Sigmoid colon (tissue), 7 donors: ENCODE data around the gene INPP5F. TPM values are rescaled to one million over a fixed set of nuclear protein-coding genes. Genes with fewer than 3 reads are reported as not detected.

Source experiments
- DNase-seq: peaks from one replicate; pipeline ENCODE4 v3.0.0-alpha.2; 2019
- H3K27ac ChIP-seq, 4 donors: fragments of 200-600 bp; sonication (generic); one replicate each; pipeline ENCODE4 v1.5.1; 2016 to 2019; ENCODE audit warnings: mild to moderate bottlenecking in 1 of 4
- H3K27me3 ChIP-seq, 3 donors: fragments of 200-600 bp; sonication (generic); one replicate each; pipeline ENCODE4 v1.5.1; 2019; ENCODE audit warnings: mild to moderate bottlenecking in 1 of 3
- H3K36me3 ChIP-seq, 4 donors: fragments of 200-600 bp; sonication (generic); one replicate each; pipeline ENCODE4 v1.5.1; 2016 to 2019
- H3K4me1 ChIP-seq, 4 donors: fragments of 200-600 bp; sonication (generic); one replicate each; pipeline ENCODE4 v1.5.1; 2017 to 2019
- H3K4me3 ChIP-seq, 4 donors: fragments of 200-600 bp; sonication (generic); one replicate each; pipeline ENCODE4 v1.5.1; 2017 to 2019; ENCODE audit warnings: mild to moderate bottlenecking in 2 of 4, moderate library complexity in 1 of 4
- H3K9me3 ChIP-seq, 4 donors: fragments of 200-600 bp in 3 of 4; sonication (generic) in 3 of 4; one replicate each; pipeline versions ENCODE4 v1.5.1 to v1.6.1; 2013 to 2019
- CTCF ChIP-seq, 4 experiments: fragments of 450-650 bp in 3 of 4; fragments of 200-600 bp in 1 of 4; IDR thresholded peaks; one replicate each; pipeline ENCODE4 v1.5.1; 2016 to 2019; ENCODE audit warnings: antibody characterized with exemption in 4 of 4, mild to moderate bottlenecking in 3 of 4, moderate library complexity in 2 of 4
- EP300 ChIP-seq, 4 donors: sonication (generic); formaldehyde crosslinking; IDR thresholded peaks; one replicate each; pipeline ENCODE4 v1.6.1; 2017; ENCODE audit warnings: antibody characterized with exemption in 4 of 4
- POLR2A ChIP-seq, 2 donors: fragments of 450-650 bp; IDR thresholded peaks; one replicate each; pipeline ENCODE4 v1.6.1; 2016; ENCODE audit warnings: antibody characterized with exemption in 2 of 2, mild to moderate bottlenecking in 2 of 2, moderate library complexity in 2 of 2
- POLR2AphosphoS5 ChIP-seq, 4 donors: sonication (generic); formaldehyde crosslinking; IDR thresholded peaks; one replicate each; pipeline ENCODE4 v1.6.1; 2017; ENCODE audit warnings: antibody characterized with exemption in 4 of 4
- WGBS, 2 donors: extraction: QIAGEN DNeasy Blood & Tissue Kit; methylation state at CpG; one replicate each; pipeline ENCODE4 v1.1.7; 2013; 5-methylcytosine and 5-hydroxymethylcytosine counted together
- intact Hi-C: fragments of 100-400 bp; cut with DNase I; formaldehyde crosslinking; loops from one replicate; pipeline ENCODE4 v1.15.1; 2023
- polyA plus RNA-seq, 3 donors: library from polyadenylated mRNA; stranded (reverse); fragments of 200-250 nt; gene quantifications; one replicate each; pipeline ENCODE4 v1.2.3, GENCODE V29; 2013
- total RNA-seq, 4 donors: library from RNA; depleted of rRNA; stranded (reverse); fragments of >200 nt; gene quantifications; one replicate each; pipeline ENCODE4 v1.1.0, GENCODE V29; 2016
- donor health status: healthy with polysubstance abuse.
- donor health status: Bipolar disorder and iron deficiency.
- donor health status: healthy.

The INPP5F gene
- total and polyA plus RNA-seq, 7 donors, result 4.4 to 22.2 (median 16.0) TPM

- Histone ChIP-seq H3K27me3 (no peaks in the 10 kb centered on the region), H3K4me1 (peaks cover 0 to 38% (median 29%) of the 10 kb centered on the region in 4 donors), H3K27ac (no peak overlapping the region), H3K4me3 (no peak overlapping the region), H3K9me3 (no peaks in the 10 kb centered on the region), H3K36me3 (no peaks in the 10 kb centered on the region)
- intact Hi-C loops, result no loop called here
- WGBS, 2 donors, result 91 to 92% methylated on average over 3 of the region's 3 CpGs
- DNase-seq, result no peak
- TF ChIP-seq CTCF (IDR thresholded peaks at IDR 0.05), result no peak
- TF ChIP-seq POLR2A (IDR thresholded peaks at IDR 0.05), result no peak
- TF ChIP-seq EP300 (IDR thresholded peaks at IDR 0.05), result no peak
- no peak for TF ChIP-seq POLR2AphosphoS5 (IDR thresholded peaks at IDR 0.05)
These were observed 14.2 kb downstream of the INPP5F start for GRCh38 chr10:119740096-119740495.

GRCh38 chr10:119742947-119743648 lies 17.2 kb downstream of the INPP5F start:
- intact Hi-C loops, result no loop called here
- Histone ChIP-seq H3K27me3 (no peaks in the 10 kb centered on the region), H3K36me3 (no peaks in the 10 kb centered on the region), H3K9me3 (no peaks in the 10 kb centered on the region), H3K27ac (no peak overlapping the region), H3K4me1 (peaks cover 0 to 22% (median 12%) of the 10 kb centered on the region in 4 donors), H3K4me3 (no peak overlapping the region)
- no peak for DNase-seq
- WGBS, 2 donors, result 44 to 67% methylated on average over 8 of the region's 8 CpGs
- no peak for TF ChIP-seq POLR2A (IDR thresholded peaks at IDR 0.05)
- TF ChIP-seq POLR2AphosphoS5 (IDR thresholded peaks at IDR 0.05), result no peak
- no peak for TF ChIP-seq EP300 (IDR thresholded peaks at IDR 0.05)
- no peak for TF ChIP-seq CTCF (IDR thresholded peaks at IDR 0.05)

GRCh38 chr10:119747940-119748339 lies 22.1 kb downstream of the INPP5F start:
- intact Hi-C loops, result no loop called here
- peaks cover 0 to 24% (median 15%) of the 10 kb centered on the region in 4 donors for H3K4me1 ChIP-seq
- H3K4me3 ChIP-seq, result no peak overlapping the region
- no peaks in the 10 kb centered on the region for H3K27me3 ChIP-seq
- H3K27ac ChIP-seq, result no peak overlapping the region
- 97 to 98% methylated on average over 12 of the region's 12 CpGs for WGBS, 2 donors
- no peak for DNase-seq
- H3K36me3 ChIP-seq, result no peaks in the 10 kb centered on the region
- no peaks in the 10 kb centered on the region for H3K9me3 ChIP-seq
- TF ChIP-seq POLR2AphosphoS5 (IDR thresholded peaks at IDR 0.05) (no peak), EP300 (IDR thresholded peaks at IDR 0.05) (no peak), POLR2A (IDR thresholded peaks at IDR 0.05) (no peak), CTCF (IDR thresholded peaks at IDR 0.05) (no peak)

GRCh38 chr10:119748871-119749270 lies 23.0 kb downstream of the INPP5F start:
- TF ChIP-seq POLR2AphosphoS5 (IDR thresholded peaks at IDR 0.05), result no peak
- TF ChIP-seq CTCF (IDR thresholded peaks at IDR 0.05), result no peak
- TF ChIP-seq EP300 (IDR thresholded peaks at IDR 0.05), result no peak
- 85 to 88% methylated on average over 12 of the region's 12 CpGs for whole genome bisulfite sequencing, 2 donors
- no peaks in the 10 kb centered on the region for H3K27me3 ChIP-seq
- DNase-seq, result no peak
- no peak overlapping the region for H3K27ac ChIP-seq
- H3K4me1 ChIP-seq, result peaks cover 0 to 27% (median 16%) of the 10 kb centered on the region in 4 donors
- no peaks in the 10 kb centered on the region for H3K9me3 ChIP-seq
- no peak overlapping the region for H3K4me3 ChIP-seq
- intact Hi-C loops, result no loop called here
- no peaks in the 10 kb centered on the region for H3K36me3 ChIP-seq

GRCh38 chr10:119749455-119749854 lies 23.6 kb downstream of the INPP5F start:
- H3K27me3 ChIP-seq, result no peaks in the 10 kb centered on the region
- no peak for DNase-seq
- H3K4me3 ChIP-seq, result no peak overlapping the region
- WGBS, 2 donors, result 96% methylated on average over 7 of the region's 7 CpGs
- TF ChIP-seq EP300 (IDR thresholded peaks at IDR 0.05) (no peak), CTCF (IDR thresholded peaks at IDR 0.05) (no peak), POLR2A (IDR thresholded peaks at IDR 0.05) (no peak)
- no peak overlapping the region for H3K27ac ChIP-seq
- no peaks in the 10 kb centered on the region for H3K9me3 ChIP-seq
- H3K36me3 ChIP-seq, result no peaks in the 10 kb centered on the region
- H3K4me1 ChIP-seq, result peaks cover 0 to 33% (median 21%) of the 10 kb centered on the region in 4 donors
- intact Hi-C loops, result no loop called here
